HG02571 (cell line): ENCODE data around the gene SMIM45.

Experiments used
- ATAC-seq: cut with Tn5 transposase; IDR thresholded peaks from one replicate; pipeline ENCODE4 v1.9.1; 2021; ENCODE audit warnings: mild to moderate bottlenecking, moderate library complexity; ENCODE audit not compliant: unreplicated experiment

SMIM45 gene

GRCh38 chr22:41998361-41999261, 46.7 kb downstream of the SMIM45 start, which contains the start of gene WBP2NL:
Gene WBP2NL, plus strand, starts transcription at chr22:41998788. Its CDS starts 31 bp downstream, at chr22:41998819.
- ATAC-seq, result peak; percentile 86

GRCh38 chr22:42000466-42000865, 48.5 kb downstream of the SMIM45 start:
- no peak for ATAC-seq

- no peak for ATAC-seq
Observed at GRCh38 chr22:42001121-42001520, 49.2 kb downstream of the SMIM45 start.

- no peak for ATAC-seq
Observed at GRCh38 chr22:42001706-42002105, 49.8 kb downstream of the SMIM45 start.

GRCh38 chr22:42007922-42008321, 56.0 kb downstream of the SMIM45 start:
- ATAC-seq, result no peak
